Measurements from ENCODE around the gene SERPINE2.
"Not testable (repeated sequence)": the region's sequence is repeated elsewhere in the genome, so short reads cannot be mapped to it uniquely, and the experiment has no call there.

The SERPINE2 gene

DNA sequence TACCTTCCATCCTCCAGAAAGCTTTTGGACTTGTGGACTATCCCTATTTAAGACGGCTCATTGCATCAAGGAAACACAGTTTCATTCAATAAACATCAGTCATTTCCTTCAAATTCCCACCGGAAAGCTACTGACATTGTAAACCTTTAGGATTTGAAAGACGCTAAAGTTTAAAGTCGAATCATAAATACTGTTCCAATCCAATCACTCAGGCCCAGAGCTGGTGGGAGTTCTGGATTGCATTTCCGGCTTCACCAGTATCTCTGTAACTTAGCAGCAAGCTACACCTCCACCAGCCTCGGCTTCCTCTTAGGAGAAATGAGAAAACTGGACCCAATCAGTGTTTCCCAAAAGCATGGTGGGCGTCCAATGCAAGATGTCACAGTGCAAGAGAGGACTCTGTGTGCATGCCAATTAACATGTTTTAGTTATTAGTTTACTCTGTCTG is 95.5 kb downstream of the SERPINE2 start:
- no peaks in the 10 kb centered on the region for H3K9me3 ChIP-seq (ENCODE audit: insufficient read depth, low read length)
- H3K4me2 ChIP-seq (ENCODE audit: low read depth, low read length, poor library complexity, severe bottlenecking), result peak overlapping the region; percentile 73
- no peaks in the 10 kb centered on the region for H3K27me3 ChIP-seq (ENCODE audit: low read length)
- no peaks in the 10 kb centered on the region for H3K79me2 ChIP-seq (ENCODE audit: insufficient read depth, low read length)
- no peak overlapping the region for H3K27ac ChIP-seq (ENCODE audit: low read depth, low read length)
- H3K9ac ChIP-seq (ENCODE audit: low read length), result no peak overlapping the region
- no peak overlapping the region for H2AFZ ChIP-seq (ENCODE audit: low read depth, low read length, severe bottlenecking)
- H3K36me3 ChIP-seq (ENCODE audit: low read length), result no peaks in the 10 kb centered on the region
- TF ChIP-seq EZH2phosphoT487 (conservative IDR thresholded peaks at IDR 0.05; ENCODE audit: low read length), result no peak
- TF ChIP-seq, protein P1, sequence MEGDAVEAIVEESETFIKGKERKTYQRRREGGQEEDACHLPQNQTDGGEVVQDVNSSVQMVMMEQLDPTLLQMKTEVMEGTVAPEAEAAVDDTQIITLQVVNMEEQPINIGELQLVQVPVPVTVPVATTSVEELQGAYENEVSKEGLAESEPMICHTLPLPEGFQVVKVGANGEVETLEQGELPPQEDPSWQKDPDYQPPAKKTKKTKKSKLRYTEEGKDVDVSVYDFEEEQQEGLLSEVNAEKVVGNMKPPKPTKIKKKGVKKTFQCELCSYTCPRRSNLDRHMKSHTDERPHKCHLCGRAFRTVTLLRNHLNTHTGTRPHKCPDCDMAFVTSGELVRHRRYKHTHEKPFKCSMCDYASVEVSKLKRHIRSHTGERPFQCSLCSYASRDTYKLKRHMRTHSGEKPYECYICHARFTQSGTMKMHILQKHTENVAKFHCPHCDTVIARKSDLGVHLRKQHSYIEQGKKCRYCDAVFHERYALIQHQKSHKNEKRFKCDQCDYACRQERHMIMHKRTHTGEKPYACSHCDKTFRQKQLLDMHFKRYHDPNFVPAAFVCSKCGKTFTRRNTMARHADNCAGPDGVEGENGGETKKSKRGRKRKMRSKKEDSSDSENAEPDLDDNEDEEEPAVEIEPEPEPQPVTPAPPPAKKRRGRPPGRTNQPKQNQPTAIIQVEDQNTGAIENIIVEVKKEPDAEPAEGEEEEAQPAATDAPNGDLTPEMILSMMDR (IDR thresholded peaks at IDR 0.05; ENCODE audit: insufficient read depth, low read length, poor library complexity, severe bottlenecking), result no peak
- H3K4me3 ChIP-seq (ENCODE audit: insufficient read depth, low read length, poor library complexity, severe bottlenecking), result no peak overlapping the region
- H4K20me1 ChIP-seq (ENCODE audit: low read depth, low read length), result no peaks in the 10 kb centered on the region
- no peaks in the 10 kb centered on the region for H3F3A ChIP-seq (ENCODE audit: insufficient read depth)
- H3K9me2 ChIP-seq (replicated peaks; ENCODE audit: insufficient read depth, low read length), result no peaks in the 10 kb centered on the region

DNA sequence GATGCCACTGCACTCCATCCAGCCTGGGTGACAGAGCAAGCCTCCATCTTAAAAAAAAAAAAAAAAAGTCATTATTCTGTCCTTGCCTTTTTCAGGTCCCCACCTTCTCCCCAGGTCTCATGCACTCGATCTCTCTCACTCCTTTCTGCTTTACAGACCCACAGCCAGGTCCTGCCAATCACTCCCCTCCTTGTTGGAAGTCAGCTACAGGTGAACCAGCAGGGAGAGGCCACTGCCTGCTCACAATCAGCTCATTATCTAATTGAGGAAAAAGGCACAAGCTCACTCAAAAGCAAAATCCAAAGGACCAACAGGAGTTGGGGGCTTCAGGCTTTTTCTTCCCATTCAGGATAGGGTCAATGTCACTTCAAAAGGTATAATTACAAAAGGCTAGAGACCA is 96.0 kb downstream of the SERPINE2 start:
- Histone ChIP-seq H3K79me2 (ENCODE audit: insufficient read depth, low read length) (no peaks in the 10 kb centered on the region), H3K4me2 (ENCODE audit: low read depth, low read length, poor library complexity, severe bottlenecking) (no peak overlapping the region), H3K9me3 (ENCODE audit: insufficient read depth, low read length) (no peaks in the 10 kb centered on the region), H3K9ac (ENCODE audit: low read length) (no peak overlapping the region), H3K27me3 (ENCODE audit: low read length) (no peaks in the 10 kb centered on the region), H4K20me1 (ENCODE audit: low read depth, low read length) (no peaks in the 10 kb centered on the region), H3K27ac (ENCODE audit: low read depth, low read length) (no peak overlapping the region), H3F3A (ENCODE audit: insufficient read depth) (no peaks in the 10 kb centered on the region), H2AFZ (ENCODE audit: low read depth, low read length, severe bottlenecking) (no peak overlapping the region), H3K36me3 (ENCODE audit: low read length) (no peaks in the 10 kb centered on the region), H3K4me3 (ENCODE audit: insufficient read depth, low read length, poor library complexity, severe bottlenecking) (no peak overlapping the region), H3K9me2 (replicated peaks; ENCODE audit: insufficient read depth, low read length) (no peaks in the 10 kb centered on the region)
- TF ChIP-seq, protein P1 (IDR thresholded peaks at IDR 0.05; ENCODE audit: insufficient read depth, low read length, poor library complexity, severe bottlenecking), result no peak
- TF ChIP-seq EZH2phosphoT487 (conservative IDR thresholded peaks at IDR 0.05; ENCODE audit: low read length), result no peak

DNA sequence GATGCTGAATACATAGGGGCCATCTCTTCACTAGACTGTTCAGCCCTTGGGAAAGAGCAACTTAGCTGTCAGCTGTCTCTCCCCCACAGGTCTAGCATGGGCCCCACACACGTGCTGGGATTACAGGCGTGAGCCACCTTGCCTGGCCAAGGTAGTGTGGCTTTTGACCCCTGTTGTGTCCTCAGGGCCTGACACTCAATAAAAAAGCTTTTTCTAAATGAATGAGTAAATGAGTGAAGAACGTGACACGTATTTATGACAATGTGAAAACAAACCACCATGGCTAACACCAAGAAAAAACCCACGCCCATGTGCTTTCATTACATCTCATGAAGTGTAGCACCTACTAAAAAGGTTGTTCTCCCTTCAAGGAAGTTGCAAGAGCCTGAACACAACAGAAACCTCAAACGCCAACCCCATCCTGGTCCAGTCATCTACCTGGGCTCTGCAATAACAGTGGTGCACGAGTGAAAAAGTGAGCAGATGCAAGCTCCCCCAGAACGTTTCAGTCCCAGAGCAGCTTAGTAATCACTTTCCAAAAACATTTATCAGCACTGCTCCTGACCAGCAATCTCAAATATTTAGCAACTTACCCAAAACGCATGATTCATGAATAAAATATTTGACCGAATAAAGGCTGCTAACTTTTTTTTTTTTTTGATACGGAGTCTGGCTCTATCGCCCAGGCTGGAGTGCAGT is 97.4 kb downstream of the SERPINE2 start:
- H3K9me2 ChIP-seq (replicated peaks; ENCODE audit: insufficient read depth, low read length), result no peaks in the 10 kb centered on the region
- H3K9me3 ChIP-seq (ENCODE audit: insufficient read depth, low read length), result no peaks in the 10 kb centered on the region
- TF ChIP-seq, protein P1 (IDR thresholded peaks at IDR 0.05; ENCODE audit: insufficient read depth, low read length, poor library complexity, severe bottlenecking), result no peak
- no peak for TF ChIP-seq EZH2phosphoT487 (conservative IDR thresholded peaks at IDR 0.05; ENCODE audit: low read length)
- no peaks in the 10 kb centered on the region for H4K20me1 ChIP-seq (ENCODE audit: low read depth, low read length)
- H2AFZ ChIP-seq (ENCODE audit: low read depth, low read length, severe bottlenecking), result no peak overlapping the region
- no peak overlapping the region for H3K4me3 ChIP-seq (ENCODE audit: insufficient read depth, low read length, poor library complexity, severe bottlenecking)
- H3K9ac ChIP-seq (ENCODE audit: low read length), result no peak overlapping the region
- no peak overlapping the region for H3K27ac ChIP-seq (ENCODE audit: low read depth, low read length)
- no peaks in the 10 kb centered on the region for H3K27me3 ChIP-seq (ENCODE audit: low read length)
- H3K79me2 ChIP-seq (ENCODE audit: insufficient read depth, low read length), result no peaks in the 10 kb centered on the region
- H3F3A ChIP-seq (ENCODE audit: insufficient read depth), result no peaks in the 10 kb centered on the region
- no peaks in the 10 kb centered on the region for H3K36me3 ChIP-seq (ENCODE audit: low read length)
- H3K4me2 ChIP-seq (ENCODE audit: low read depth, low read length, poor library complexity, severe bottlenecking), result no peak overlapping the region

DNA sequence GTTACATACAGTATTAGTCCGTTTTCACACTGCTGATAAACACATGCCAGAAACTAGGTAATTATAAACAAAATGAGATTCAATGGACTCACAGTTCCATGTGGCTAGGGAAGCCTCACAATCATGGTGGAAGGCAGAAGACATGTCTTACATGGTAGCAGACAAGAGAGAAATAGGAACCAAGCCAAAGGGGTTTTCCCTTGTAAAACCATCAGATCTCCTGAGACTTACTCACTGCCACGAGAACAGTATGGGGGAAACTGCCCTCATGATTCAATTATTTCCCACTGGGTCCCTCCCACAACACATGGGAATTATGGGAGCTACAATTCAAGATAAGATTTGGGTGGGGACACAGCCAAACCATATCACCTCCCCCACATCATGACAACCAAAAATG is 99.6 kb downstream of the SERPINE2 start:
- H3K9ac ChIP-seq (ENCODE audit: low read length); H3K4me2 ChIP-seq (ENCODE audit: low read depth, low read length, poor library complexity, severe bottlenecking); H3K9me3 ChIP-seq (ENCODE audit: insufficient read depth, low read length); H3K36me3 ChIP-seq (ENCODE audit: low read length); H4K20me1 ChIP-seq (ENCODE audit: low read depth, low read length); H3K27me3 ChIP-seq (ENCODE audit: low read length); H3K9me2 ChIP-seq (replicated peaks; ENCODE audit: insufficient read depth, low read length); H3K27ac ChIP-seq (ENCODE audit: low read depth, low read length); H3K4me3 ChIP-seq (ENCODE audit: insufficient read depth, low read length, poor library complexity, severe bottlenecking); H3F3A ChIP-seq (ENCODE audit: insufficient read depth); H3K79me2 ChIP-seq (ENCODE audit: insufficient read depth, low read length); H2AFZ ChIP-seq (ENCODE audit: low read depth, low read length, severe bottlenecking): not testable (repeated sequence)

Data from SU-DHL-6 (cell line).